ENCODE data around the gene OR4P4. TPM values are rescaled to one million over a fixed set of nuclear protein-coding genes. Genes with fewer than 3 reads are reported as not detected.

Gene OR4P4
- total and polyA plus RNA-seq, 2 of the 13 experiments (the other 11 are each of a cell fraction or from before 2014, with no cell fraction given) = not detected

DNA sequence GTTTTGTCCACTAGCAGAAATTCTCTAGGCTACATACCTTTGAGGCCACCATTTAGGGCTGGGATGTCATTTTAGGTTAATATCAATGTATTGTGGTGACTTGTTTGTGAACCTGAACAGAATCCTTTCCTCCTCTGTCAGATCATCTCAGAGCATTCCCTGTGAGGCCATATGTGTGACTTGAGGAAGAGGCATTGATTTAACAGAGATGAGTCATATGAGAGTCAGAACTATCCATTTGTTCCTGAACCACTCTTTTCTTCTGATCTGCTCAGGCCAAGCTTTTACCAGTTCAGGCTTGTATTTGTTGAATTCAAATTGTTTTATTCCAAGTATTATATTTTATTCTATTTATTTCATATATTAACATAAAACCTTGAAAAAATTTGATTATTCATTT lies 20.2 kb downstream of the OR4P4 start (continued):
- TF ChIP-seq CBFB (CRISPR knock-in tag; IDR thresholded peaks at IDR 0.05) (no peak), CEBPB (IDR thresholded peaks at IDR 0.05; ENCODE audit: borderline replicate concordance, low read depth, low read length) (no peak), ZNF562 (CRISPR knock-in tag; IDR thresholded peaks at IDR 0.05; ENCODE audit: borderline replicate concordance) (no peak), ETV5 (CRISPR knock-in tag; IDR thresholded peaks at IDR 0.05; ENCODE audit: borderline replicate concordance) (no peak), PAXIP1 (CRISPR knock-in tag; conservative IDR thresholded peaks at IDR 0.05) (no peak), TOPORS (CRISPR knock-in tag; IDR thresholded peaks at IDR 0.05) (no peak)
- TF ChIP-seq, protein P1, sequence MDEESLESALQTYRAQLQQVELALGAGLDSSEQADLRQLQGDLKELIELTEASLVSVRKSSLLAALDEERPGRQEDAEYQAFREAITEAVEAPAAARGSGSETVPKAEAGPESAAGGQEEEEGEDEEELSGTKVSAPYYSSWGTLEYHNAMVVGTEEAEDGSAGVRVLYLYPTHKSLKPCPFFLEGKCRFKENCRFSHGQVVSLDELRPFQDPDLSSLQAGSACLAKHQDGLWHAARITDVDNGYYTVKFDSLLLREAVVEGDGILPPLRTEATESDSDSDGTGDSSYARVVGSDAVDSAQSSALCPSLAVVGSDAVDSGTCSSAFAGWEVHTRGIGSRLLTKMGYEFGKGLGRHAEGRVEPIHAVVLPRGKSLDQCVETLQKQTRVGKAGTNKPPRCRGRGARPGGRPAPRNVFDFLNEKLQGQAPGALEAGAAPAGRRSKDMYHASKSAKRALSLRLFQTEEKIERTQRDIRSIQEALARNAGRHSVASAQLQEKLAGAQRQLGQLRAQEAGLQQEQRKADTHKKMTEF (CRISPR knock-in tag; IDR thresholded peaks at IDR 0.05) = no peak

GRCh38 chr11:55658031-55658573 lies 23.2 kb downstream of the OR4P4 start:
- no TSS peak for BruUV-seq (replicated peaks)
- intact Hi-C loops (cut with micrococcal nuclease; ENCODE audit: unreplicated experiment) = no loop called here
- FAIRE-seq (no peak), ATAC-seq (no peak), DNase-seq (ENCODE audit: low spot score) (no peak)
- no peak overlapping the region for H2AFZ ChIP-seq (ENCODE audit: low read length)
- no peak overlapping the region for H3K27ac ChIP-seq (ENCODE audit: extremely low read length, insufficient read depth, low read length)
- H3K36me3 ChIP-seq (replicated peaks in 1 of 2; ENCODE audit: control insufficient read depth in 1 of 2, insufficient read depth in 2 of 2, low read length in 2 of 2) = no peaks in the 10 kb centered on the region
- no peak overlapping the region for H3K4me2 ChIP-seq (ENCODE audit: low read depth, low read length)
- no peaks in the 10 kb centered on the region for H4K20me1 ChIP-seq (ENCODE audit: insufficient read depth, low read length)
- H3K4me3 ChIP-seq (replicated peaks in 1 of 3; ENCODE audit: insufficient read depth in 1 of 3, low read depth in 2 of 3, low read length in 3 of 3) = no peak overlapping the region
- no peaks in the 10 kb centered on the region for H3K79me2 ChIP-seq (ENCODE audit: insufficient read depth, low read length)
- WGBS (ENCODE audit: low lambda C conversion rate) = 0% methylated on average over 2 of the region's 2 CpGs
- H3K27me3 ChIP-seq (ENCODE audit: control insufficient read depth in 1 of 2, insufficient read depth in 2 of 2, low read length in 2 of 2) = no peaks in the 10 kb centered on the region
- H3K4me1 ChIP-seq (ENCODE audit: insufficient read depth, low read length) = no peaks in the 10 kb centered on the region
- no peak overlapping the region for H3K9ac ChIP-seq (ENCODE audit: insufficient read depth, low read depth, low read length)
- in situ Hi-C loops (cut with HindIII; ENCODE audit: extremely low pct_ligation_motif_present, low pct_unique_long_range_greater_than_20kb) = no loop called here
- ChIA-PET POLR2A (no interaction called here), CTCF (ENCODE audit: low intra/inter-chr PET ratio, low total read pairs) (no interaction called here)
- peaks cover 21% of the 10 kb centered on the region for H3K9me3 ChIP-seq (ENCODE audit: low read length)
- TF ChIP-seq, protein P2, sequence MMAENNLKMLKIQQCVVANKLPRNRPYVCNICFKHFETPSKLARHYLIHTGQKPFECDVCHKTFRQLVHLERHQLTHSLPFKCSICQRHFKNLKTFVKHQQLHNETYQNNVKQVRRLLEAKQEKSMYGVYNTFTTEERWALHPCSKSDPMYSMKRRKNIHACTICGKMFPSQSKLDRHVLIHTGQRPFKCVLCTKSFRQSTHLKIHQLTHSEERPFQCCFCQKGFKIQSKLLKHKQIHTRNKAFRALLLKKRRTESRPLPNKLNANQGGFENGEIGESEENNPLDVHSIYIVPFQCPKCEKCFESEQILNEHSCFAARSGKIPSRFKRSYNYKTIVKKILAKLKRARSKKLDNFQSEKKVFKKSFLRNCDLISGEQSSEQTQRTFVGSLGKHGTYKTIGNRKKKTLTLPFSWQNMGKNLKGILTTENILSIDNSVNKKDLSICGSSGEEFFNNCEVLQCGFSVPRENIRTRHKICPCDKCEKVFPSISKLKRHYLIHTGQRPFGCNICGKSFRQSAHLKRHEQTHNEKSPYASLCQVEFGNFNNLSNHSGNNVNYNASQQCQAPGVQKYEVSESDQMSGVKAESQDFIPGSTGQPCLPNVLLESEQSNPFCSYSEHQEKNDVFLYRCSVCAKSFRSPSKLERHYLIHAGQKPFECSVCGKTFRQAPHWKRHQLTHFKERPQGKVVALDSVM (CRISPR knock-in tag; IDR thresholded peaks at IDR 0.05) = no peak
- TF ChIP-seq ARID2 (CRISPR knock-in tag; IDR thresholded peaks at IDR 0.05; ENCODE audit: borderline replicate concordance) (no peak), CBX2 (IDR thresholded peaks at IDR 0.05; ENCODE audit: low read depth, low read length) (no peak), CBX2 (CRISPR knock-in tag; IDR thresholded peaks at IDR 0.05; ENCODE audit: low read depth) (no peak), CSRNP2 (CRISPR knock-in tag; conservative IDR thresholded peaks at IDR 0.05; ENCODE audit: low read depth) (no peak), ZBTB21 (CRISPR knock-in tag; IDR thresholded peaks at IDR 0.05) (no peak), KLF12 (CRISPR knock-in tag; IDR thresholded peaks at IDR 0.05; ENCODE audit: borderline replicate concordance) (no peak), NR2F1 (CRISPR knock-in tag; IDR thresholded peaks at IDR 0.05) (no peak)

All from HepG2 (cell line).